Heart right ventricle (tissue), 16 donors: Measurements from ENCODE around the gene CEP68. TPM values are rescaled to one million over a fixed set of nuclear protein-coding genes. Genes with fewer than 3 reads are reported as not detected.

Experiments used
- ATAC-seq, 8 donors: fragments of 200-7000 bp; cut with Tn5 transposase; one replicate each; pipeline ENCODE4 v1.9.1; 2020; ENCODE audit warnings: mild to moderate bottlenecking in 8 of 8, moderate library complexity in 8 of 8, moderate number of reproducible peaks in 1 of 8
- DNase-seq, 2 donors: peaks; one replicate each; pipeline ENCODE4 v3.0.0-alpha.2; 2020
- H3K27ac ChIP-seq, 10 donors: fragments of 200-600 bp; sonication (generic) in 2 of 10; one replicate each; pipeline versions ENCODE4 v1.5.0 to v1.8.0; 2020 to 2022; ENCODE audit warnings: mild to moderate bottlenecking in 3 of 10
- H3K27me3 ChIP-seq, 7 donors: fragments of 200-600 bp; one replicate each; pipeline ENCODE4 v1.8.0; 2021 to 2022; ENCODE audit warnings: mild to moderate bottlenecking in 2 of 7
- H3K36me3 ChIP-seq, 9 donors: fragments of 200-600 bp; sonication (generic) in 1 of 9; one replicate each; pipeline versions ENCODE4 v1.5.0 to v1.8.0; 2020 to 2022; ENCODE audit warnings: mild to moderate bottlenecking in 2 of 9
- H3K4me1 ChIP-seq, 9 donors: fragments of 200-600 bp; sonication (generic) in 1 of 9; one replicate each; pipeline versions ENCODE4 v1.5.0 to v1.8.0; 2020 to 2022; ENCODE audit warnings: mild to moderate bottlenecking in 4 of 9
- H3K4me3 ChIP-seq, 10 donors: fragments of 200-600 bp; sonication (generic) in 2 of 10; one replicate each; pipeline versions ENCODE4 v1.5.0 to v1.8.0; 2020 to 2022; ENCODE audit warnings: mild to moderate bottlenecking in 7 of 10, moderate library complexity in 2 of 10
- H3K9me3 ChIP-seq, 11 donors: fragments of 200-600 bp in 10 of 11; sonication (generic) in 2 of 11; one replicate each; pipeline versions ENCODE4 v1.5.0 to v1.8.0; 2013 to 2022; ENCODE audit warnings: mild to moderate bottlenecking in 2 of 11, control low read depth in 1 of 11, moderate library complexity in 1 of 11
- WGBS, 2 donors: extraction: QIAGEN DNeasy Blood & Tissue Kit; methylation state at CpG; one replicate each; pipeline ENCODE4 v1.1.7; 2013; ENCODE audit warnings: inconsistent platforms in 1 of 2; 5-methylcytosine and 5-hydroxymethylcytosine counted together
- intact Hi-C, 10 donors: fragments of 100-400 bp; cut with DNase I; formaldehyde crosslinking; loops; one replicate each; pipeline versions ENCODE4 v1.11.1 to v1.14.2; 2022
- polyA plus RNA-seq, 2 donors: library from polyadenylated mRNA; stranded (reverse); fragments of 200-250 nt; gene quantifications; one replicate each; pipeline ENCODE4 v1.2.3, GENCODE V29; 2013
- total RNA-seq, 10 donors: library from RNA; stranded (reverse); fragmentation: NEBNext Ultra II Directional in 3 of 10; extraction: Animal tissue kit (Norgen Biotek cat#: 25700) in 3 of 10; gene quantifications; one replicate each; pipeline versions ENCODE4 v1.2.1 to v1.2.4, GENCODE V29; 2021 to 2023
- TF ChIP-seq, protein P1 (sequence below), 9 donors: fragments of 200-600 bp; sonication (generic) in 2 of 9; IDR thresholded peaks; one replicate each; pipeline versions ENCODE4 v1.5.0 to v1.8.0; 2021 to 2022; ENCODE audit warnings: antibody characterized with exemption in 9 of 9, mild to moderate bottlenecking in 5 of 9, moderate library complexity in 1 of 9
- donor health status: Arrhythmogenic right ventricular cardiomyopathy.
- donor health status: ischemic (EF 13 %, LVEDD 7.1; RV severe dilation, severe dysfunction).
- donor health status: healthy with polysubstance abuse.
- donor health status: DM: no; HTN: yes; CAD: no.
- donor health status: DM: no; HTN: no; CAD: no.
- donor health status: ischemic (EF 25% LVEDD 6.9; RV normal size, moderate dysfunction).
- donor health status: ischemic (EF 25% LVEDD 5.7; RV mildly dilated, moderate dysfunction).
- donor health status: healthy.
- donor health status: DM: yes; HTN: yes; CAD: no.
- donor health status: Ischemic cardiomyopathy.
- donor health status: ischemic (EF 35%, LVEDD 5.7; RV mildly dilated, moderate dysfunction).
- donor health status: nonischemic (EF 11% LVEDD 7.7; RV severe dilation, severe dysfunction).
- donor health status: DM: yes; HTN: yes; CAD: no.
- donor health status: PGD.
- donor health status: ischemic (EF 29% LVEDD 5.4; RV normal size, mild dysfunction).
- donor health status: nonischemic (EF 23%, LVEDD 6.1; RV moderate dilation, normal function).

Gene CEP68
- total and polyA plus RNA-seq, 12 donors: 4.3 to 28.4 (median 19.9) TPM

DNA sequence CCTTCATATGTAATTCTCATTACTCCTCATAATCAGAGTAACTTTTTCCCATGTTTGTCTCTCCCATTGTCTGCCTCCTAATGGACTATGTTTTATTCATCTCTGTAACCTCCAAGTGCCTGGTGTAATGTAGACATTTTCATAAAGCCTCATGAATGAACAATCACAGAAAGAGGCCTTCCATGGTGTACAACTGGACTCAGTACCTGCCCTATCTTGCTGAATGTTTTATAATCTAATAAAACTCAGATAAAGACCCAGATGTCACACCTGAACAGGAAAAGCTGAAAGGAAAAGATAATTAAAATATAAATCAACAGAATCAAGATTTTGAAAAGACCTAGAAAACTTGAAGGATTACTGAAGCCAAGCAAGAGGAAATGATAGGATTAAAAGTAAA lies 37.0 kb downstream of the CEP68 start:
- TF ChIP-seq, protein P1, sequence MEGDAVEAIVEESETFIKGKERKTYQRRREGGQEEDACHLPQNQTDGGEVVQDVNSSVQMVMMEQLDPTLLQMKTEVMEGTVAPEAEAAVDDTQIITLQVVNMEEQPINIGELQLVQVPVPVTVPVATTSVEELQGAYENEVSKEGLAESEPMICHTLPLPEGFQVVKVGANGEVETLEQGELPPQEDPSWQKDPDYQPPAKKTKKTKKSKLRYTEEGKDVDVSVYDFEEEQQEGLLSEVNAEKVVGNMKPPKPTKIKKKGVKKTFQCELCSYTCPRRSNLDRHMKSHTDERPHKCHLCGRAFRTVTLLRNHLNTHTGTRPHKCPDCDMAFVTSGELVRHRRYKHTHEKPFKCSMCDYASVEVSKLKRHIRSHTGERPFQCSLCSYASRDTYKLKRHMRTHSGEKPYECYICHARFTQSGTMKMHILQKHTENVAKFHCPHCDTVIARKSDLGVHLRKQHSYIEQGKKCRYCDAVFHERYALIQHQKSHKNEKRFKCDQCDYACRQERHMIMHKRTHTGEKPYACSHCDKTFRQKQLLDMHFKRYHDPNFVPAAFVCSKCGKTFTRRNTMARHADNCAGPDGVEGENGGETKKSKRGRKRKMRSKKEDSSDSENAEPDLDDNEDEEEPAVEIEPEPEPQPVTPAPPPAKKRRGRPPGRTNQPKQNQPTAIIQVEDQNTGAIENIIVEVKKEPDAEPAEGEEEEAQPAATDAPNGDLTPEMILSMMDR (IDR thresholded peaks at IDR 0.05): no peak
- Histone ChIP-seq H3K27ac (no peak overlapping the region), H3K4me1 (peaks cover 0 to 27% (median 12%) of the 10 kb centered on the region in 9 donors), H3K9me3 (no peaks in the 10 kb centered on the region), H3K27me3 (no peaks in the 10 kb centered on the region), H3K4me3 (no peak overlapping the region), H3K36me3 (peaks cover 0 to 100% (median 35%) of the 10 kb centered on the region in 9 donors)
- intact Hi-C loops: loop anchor here in 1 of 10 donors (5.0 kb wide), 1 partner anchor 34 kb away; no protein-coding TSS in a partner anchor
- DNase-seq (no peak), ATAC-seq (peak in 1 of 8 donors; percentile 12)

DNA sequence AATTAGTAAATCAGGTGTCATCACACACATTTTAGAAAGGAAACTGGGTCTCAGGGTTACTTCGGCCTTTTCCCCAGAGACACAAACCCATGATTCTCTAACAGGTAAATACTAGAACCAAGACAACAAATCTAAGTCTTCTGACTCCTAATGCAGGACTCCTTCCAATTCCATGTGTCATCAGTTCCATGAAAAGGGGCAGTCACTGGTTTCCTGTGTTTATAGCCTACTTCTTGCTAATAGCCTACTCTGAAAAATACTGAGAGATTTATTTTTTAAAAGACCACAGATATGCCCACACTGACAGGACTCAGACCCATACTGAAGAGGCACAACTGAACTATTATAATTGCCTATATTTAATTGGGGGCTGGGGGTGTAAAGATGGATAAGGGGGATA lies 40.7 kb downstream of the CEP68 start:
- intact Hi-C loops: no loop called here

DNA sequence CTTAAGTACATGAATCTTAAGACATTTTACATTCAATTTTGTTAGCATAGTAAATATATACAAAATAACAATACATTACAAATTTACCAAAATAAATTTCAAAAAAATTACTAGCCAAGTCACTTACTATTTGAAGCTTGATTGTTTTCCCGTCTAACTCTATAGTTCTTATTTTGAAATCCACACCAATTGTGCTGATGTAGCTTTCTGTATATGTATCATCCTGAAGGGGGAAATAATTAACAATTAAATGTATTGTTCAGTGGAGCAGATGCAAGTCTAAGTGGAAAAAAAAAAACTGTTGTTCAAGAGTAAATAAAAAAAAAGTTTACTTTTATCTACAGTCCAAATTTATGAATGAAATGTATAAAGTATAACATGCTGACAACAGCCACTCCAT lies 41.6 kb downstream of the CEP68 start:
- H3K36me3 ChIP-seq: peaks cover 0 to 100% (median 28%) of the 10 kb centered on the region in 9 donors
- 55 to 71% methylated on average over 1 of the region's 1 CpG for WGBS, 2 donors
- no peak overlapping the region for H3K4me3 ChIP-seq
- intact Hi-C loops: no loop called here
- no peaks in the 10 kb centered on the region for H3K27me3 ChIP-seq
- no peaks in the 10 kb centered on the region for H3K9me3 ChIP-seq
- H3K27ac ChIP-seq: no peak overlapping the region
- no peak for ATAC-seq
- TF ChIP-seq, protein P1 (IDR thresholded peaks at IDR 0.05): no peak
- H3K4me1 ChIP-seq: peaks cover 3 to 38% (median 14%) of the 10 kb centered on the region in 9 donors
- no peak for DNase-seq

More for the DNA sequence above, 40.7 kb downstream of the CEP68 start:
- WGBS, 2 donors: 80 to 91% methylated on average over 1 of the region's 1 CpG
- no peaks in the 10 kb centered on the region for H3K27me3 ChIP-seq
- peaks cover 0 to 32% (median 13%) of the 10 kb centered on the region in 9 donors for H3K4me1 ChIP-seq
- H3K27ac ChIP-seq: no peak overlapping the region
- no peak overlapping the region for H3K4me3 ChIP-seq
- TF ChIP-seq, protein P1 (IDR thresholded peaks at IDR 0.05): no peak
- H3K36me3 ChIP-seq: peaks cover 0 to 100% (median 25%) of the 10 kb centered on the region in 9 donors
- DNase-seq (no peak), ATAC-seq (no peak)
- H3K9me3 ChIP-seq: no peaks in the 10 kb centered on the region

DNA sequence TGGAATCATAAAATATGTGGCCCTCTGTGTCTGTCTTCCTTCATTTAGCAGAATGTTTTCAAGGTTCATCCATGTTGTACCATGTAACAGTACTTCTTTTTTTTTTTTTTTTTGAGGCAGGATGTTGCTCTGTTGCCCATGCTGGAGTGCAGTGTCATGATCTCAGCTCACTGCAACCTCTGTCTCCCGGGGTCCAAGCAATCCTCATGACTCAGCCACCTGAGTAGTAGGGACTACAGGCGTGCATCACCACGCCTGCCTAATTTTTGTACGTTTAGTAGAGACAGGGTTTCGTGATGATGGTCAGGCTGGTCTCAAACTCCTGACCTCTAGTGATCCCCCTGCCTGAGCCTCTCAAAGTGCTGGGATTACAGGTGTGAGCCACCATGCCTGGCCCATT lies 42.5 kb downstream of the CEP68 start:
- H3K4me3 ChIP-seq: no peak overlapping the region
- H3K36me3 ChIP-seq: peaks cover 0 to 100% (median 29%) of the 10 kb centered on the region in 9 donors
- ATAC-seq (no peak), DNase-seq (no peak)
- no peaks in the 10 kb centered on the region for H3K27me3 ChIP-seq
- H3K4me1 ChIP-seq: peaks cover 5 to 47% (median 16%) of the 10 kb centered on the region in 9 donors
- TF ChIP-seq, protein P1 (IDR thresholded peaks at IDR 0.05): no peak
- H3K9me3 ChIP-seq: no peaks in the 10 kb centered on the region
- intact Hi-C loops: no loop called here
- H3K27ac ChIP-seq: no peak overlapping the region
- 84 to 90% methylated on average over 5 of the region's 5 CpGs for WGBS, 2 donors
